ENCODE data around the gene NIM1K.

NIM1K gene

GRCh38 chr5:43202380-43202779 is 10.4 kb downstream of the NIM1K start:
- H3K27me3 Mint-ChIP-seq (ENCODE audit: low read depth) = no peaks in the 10 kb centered on the region
- H3K36me3 Mint-ChIP-seq (ENCODE audit: low read depth) = no peaks in the 10 kb centered on the region

GRCh38 chr5:43203373-43203772 is 11.3 kb downstream of the NIM1K start:
- Mint-ChIP-seq H3K9me3 (no peaks in the 10 kb centered on the region), H3K27ac (no peak overlapping the region), H3K4me3 (no peak overlapping the region), H3K36me3 (ENCODE audit: low read depth) (no peaks in the 10 kb centered on the region), H3K27me3 (ENCODE audit: low read depth) (no peaks in the 10 kb centered on the region), H3K4me1 (ENCODE audit: low read depth) (no peaks in the 10 kb centered on the region)

More at GRCh38 chr5:43202380-43202779, 10.4 kb downstream of the NIM1K start:
- Mint-ChIP-seq H3K4me1 (ENCODE audit: low read depth) (no peaks in the 10 kb centered on the region), H3K27ac (no peak overlapping the region), H3K4me3 (no peak overlapping the region), H3K9me3 (no peaks in the 10 kb centered on the region)

GRCh38 chr5:43204958-43205357 is 12.9 kb downstream of the NIM1K start:
- H3K27ac Mint-ChIP-seq = no peak overlapping the region

GRCh38 chr5:43207601-43208000 is 15.6 kb downstream of the NIM1K start:
- Mint-ChIP-seq H3K4me1 (ENCODE audit: low read depth) (no peaks in the 10 kb centered on the region), H3K27ac (no peak overlapping the region), H3K27me3 (ENCODE audit: low read depth) (peaks cover 8% of the 10 kb centered on the region), H3K36me3 (ENCODE audit: low read depth) (no peaks in the 10 kb centered on the region), H3K4me3 (no peak overlapping the region), H3K9me3 (no peaks in the 10 kb centered on the region)

More at GRCh38 chr5:43204958-43205357, 12.9 kb downstream of the NIM1K start:
- H3K27me3 Mint-ChIP-seq (ENCODE audit: low read depth) = peaks cover 4% of the 10 kb centered on the region
- H3K36me3 Mint-ChIP-seq (ENCODE audit: low read depth) = no peaks in the 10 kb centered on the region
- no peaks in the 10 kb centered on the region for H3K4me1 Mint-ChIP-seq (ENCODE audit: low read depth)
- no peaks in the 10 kb centered on the region for H3K9me3 Mint-ChIP-seq
- H3K4me3 Mint-ChIP-seq = no peak overlapping the region

- H3K27me3 Mint-ChIP-seq (ENCODE audit: low read depth) = peaks cover 8% of the 10 kb centered on the region
- H3K36me3 Mint-ChIP-seq (ENCODE audit: low read depth) = no peaks in the 10 kb centered on the region
- H3K9me3 Mint-ChIP-seq = no peaks in the 10 kb centered on the region
- no peak overlapping the region for H3K27ac Mint-ChIP-seq
- H3K4me3 Mint-ChIP-seq = no peak overlapping the region
- H3K4me1 Mint-ChIP-seq (ENCODE audit: low read depth) = no peaks in the 10 kb centered on the region
Measured at GRCh38 chr5:43208658-43209057, 16.6 kb downstream of the NIM1K start.

GRCh38 chr5:43209060-43209459 is 17.0 kb downstream of the NIM1K start:
- H3K27me3 Mint-ChIP-seq (ENCODE audit: low read depth) = peaks cover 8% of the 10 kb centered on the region
- H3K36me3 Mint-ChIP-seq (ENCODE audit: low read depth) = no peaks in the 10 kb centered on the region
- H3K27ac Mint-ChIP-seq = no peak overlapping the region
- no peaks in the 10 kb centered on the region for H3K4me1 Mint-ChIP-seq (ENCODE audit: low read depth)
- H3K4me3 Mint-ChIP-seq = no peak overlapping the region
- H3K9me3 Mint-ChIP-seq = no peaks in the 10 kb centered on the region

GRCh38 chr5:43209833-43210232 is 17.8 kb downstream of the NIM1K start:
- H3K9me3 Mint-ChIP-seq = no peaks in the 10 kb centered on the region
- H3K27me3 Mint-ChIP-seq (ENCODE audit: low read depth) = peaks cover 8% of the 10 kb centered on the region
- no peaks in the 10 kb centered on the region for H3K4me1 Mint-ChIP-seq (ENCODE audit: low read depth)
- no peaks in the 10 kb centered on the region for H3K36me3 Mint-ChIP-seq (ENCODE audit: low read depth)
- no peak overlapping the region for H3K27ac Mint-ChIP-seq
- no peak overlapping the region for H3K4me3 Mint-ChIP-seq

GRCh38 chr5:43210570-43210969 is 18.5 kb downstream of the NIM1K start:
- no peaks in the 10 kb centered on the region for H3K9me3 Mint-ChIP-seq
- H3K36me3 Mint-ChIP-seq (ENCODE audit: low read depth) = no peaks in the 10 kb centered on the region
- H3K27me3 Mint-ChIP-seq (ENCODE audit: low read depth) = peaks cover 8% of the 10 kb centered on the region
- H3K27ac Mint-ChIP-seq = no peak overlapping the region
- H3K4me3 Mint-ChIP-seq = no peak overlapping the region
- H3K4me1 Mint-ChIP-seq (ENCODE audit: low read depth) = no peaks in the 10 kb centered on the region

- Mint-ChIP-seq H3K27ac (no peak overlapping the region), H3K27me3 (ENCODE audit: low read depth) (peaks cover 11% of the 10 kb centered on the region), H3K36me3 (ENCODE audit: low read depth) (no peaks in the 10 kb centered on the region), H3K9me3 (no peaks in the 10 kb centered on the region), H3K4me1 (ENCODE audit: low read depth) (no peaks in the 10 kb centered on the region), H3K4me3 (no peak overlapping the region)
Measured at GRCh38 chr5:43213951-43214350, 21.9 kb downstream of the NIM1K start.

- Mint-ChIP-seq H3K9me3 (no peaks in the 10 kb centered on the region), H3K27me3 (ENCODE audit: low read depth) (peaks cover 11% of the 10 kb centered on the region), H3K36me3 (ENCODE audit: low read depth) (no peaks in the 10 kb centered on the region), H3K4me1 (ENCODE audit: low read depth) (no peaks in the 10 kb centered on the region), H3K4me3 (no peak overlapping the region), H3K27ac (no peak overlapping the region)
Measured at GRCh38 chr5:43215073-43215631, 23.1 kb downstream of the NIM1K start.

GRCh38 chr5:43216941-43217340 is 24.9 kb downstream of the NIM1K start:
- no peaks in the 10 kb centered on the region for H3K9me3 Mint-ChIP-seq

GRCh38 chr5:43219120-43219519 is 27.1 kb downstream of the NIM1K start:
- H3K4me3 Mint-ChIP-seq = no peak overlapping the region
- H3K27ac Mint-ChIP-seq = no peak overlapping the region
- no peaks in the 10 kb centered on the region for H3K4me1 Mint-ChIP-seq (ENCODE audit: low read depth)
- H3K9me3 Mint-ChIP-seq = no peaks in the 10 kb centered on the region
- H3K27me3 Mint-ChIP-seq (ENCODE audit: low read depth) = peaks cover 7% of the 10 kb centered on the region
- no peaks in the 10 kb centered on the region for H3K36me3 Mint-ChIP-seq (ENCODE audit: low read depth)

More at GRCh38 chr5:43216941-43217340, 24.9 kb downstream of the NIM1K start:
- peaks cover 7% of the 10 kb centered on the region for H3K27me3 Mint-ChIP-seq (ENCODE audit: low read depth)
- H3K27ac Mint-ChIP-seq = no peak overlapping the region
- H3K4me3 Mint-ChIP-seq = no peak overlapping the region
- H3K36me3 Mint-ChIP-seq (ENCODE audit: low read depth) = no peaks in the 10 kb centered on the region
- H3K4me1 Mint-ChIP-seq (ENCODE audit: low read depth) = no peaks in the 10 kb centered on the region

GRCh38 chr5:43221502-43221901 is 29.5 kb downstream of the NIM1K start:
- H3K36me3 Mint-ChIP-seq (ENCODE audit: low read depth) = no peaks in the 10 kb centered on the region
- H3K4me1 Mint-ChIP-seq (ENCODE audit: low read depth) = no peaks in the 10 kb centered on the region
- H3K9me3 Mint-ChIP-seq = no peaks in the 10 kb centered on the region
- H3K4me3 Mint-ChIP-seq = no peak overlapping the region
- peaks cover 3% of the 10 kb centered on the region for H3K27me3 Mint-ChIP-seq (ENCODE audit: low read depth)
- no peak overlapping the region for H3K27ac Mint-ChIP-seq

- no peak overlapping the region for H3K4me3 Mint-ChIP-seq
- no peaks in the 10 kb centered on the region for H3K27me3 Mint-ChIP-seq (ENCODE audit: low read depth)
- no peak overlapping the region for H3K27ac Mint-ChIP-seq
- no peaks in the 10 kb centered on the region for H3K9me3 Mint-ChIP-seq
- H3K4me1 Mint-ChIP-seq (ENCODE audit: low read depth) = no peaks in the 10 kb centered on the region
- no peaks in the 10 kb centered on the region for H3K36me3 Mint-ChIP-seq (ENCODE audit: low read depth)
Measured at GRCh38 chr5:43225649-43226245, 33.7 kb downstream of the NIM1K start.

GRCh38 chr5:43227655-43228054 is 35.6 kb downstream of the NIM1K start:
- no peak overlapping the region for H3K4me3 Mint-ChIP-seq
- no peaks in the 10 kb centered on the region for H3K27me3 Mint-ChIP-seq (ENCODE audit: low read depth)
- H3K9me3 Mint-ChIP-seq = no peaks in the 10 kb centered on the region
- H3K36me3 Mint-ChIP-seq (ENCODE audit: low read depth) = no peaks in the 10 kb centered on the region
- H3K4me1 Mint-ChIP-seq (ENCODE audit: low read depth) = peaks cover 1% of the 10 kb centered on the region
- H3K27ac Mint-ChIP-seq = no peak overlapping the region

Data from T-helper 1 cell treated with Interleukin-12 subunit alpha and Interleukin-12 subunit beta and Interleukin-4 antibody, amounts not matched to agents 30 μg/mL and 1 μg/mL, for 36 hours (primary cell).